Activated CD4-positive, alpha-beta memory T cell treated with anti-CD3 and anti-CD28 coated beads for 36 hours (primary cell): ENCODE results near the gene MAGEA1. TPM values are rescaled to one million over a fixed set of nuclear protein-coding genes. Genes with fewer than 3 reads are reported as not detected.
A peak's percentile ranks its signal among the peaks of the same experiment; 100 is the strongest.

Experiments
- CTCF ChIA-PET: fragments of 350-600 bp; sonication (Branson Sonifier 250); formaldehyde crosslinking; loops from one replicate; lab custom pipeline; 2021; ENCODE audit warnings: antibody characterized with exemption, inconsistent platforms; lab: Charles Lee
- POLR2A ChIA-PET: fragments of 350-600 bp; sonication (Branson Sonifier 250); formaldehyde crosslinking; loops from one replicate; lab custom pipeline; 2021; ENCODE audit warnings: antibody characterized with exemption; lab: Charles Lee
- DNase-seq: peaks from one replicate; pipeline ENCODE4 v3.0.0-alpha.2; 2020
- H3K27ac Mint-ChIP-seq: one replicate; pipeline ENCODE4 v1.8.0; 2021; ENCODE audit warnings: mixed read lengths
- H3K27me3 Mint-ChIP-seq: one replicate; pipeline ENCODE4 v1.8.0; 2021; ENCODE audit warnings: mixed read lengths
- H3K36me3 Mint-ChIP-seq: one replicate; pipeline ENCODE4 v1.8.0; 2021; ENCODE audit warnings: mixed read lengths
- H3K4me1 Mint-ChIP-seq: one replicate; pipeline ENCODE4 v1.8.0; 2021; ENCODE audit warnings: low read depth, mixed read lengths
- H3K4me3 Mint-ChIP-seq: one replicate; pipeline ENCODE4 v1.8.0; 2021; ENCODE audit warnings: mild to moderate bottlenecking, mixed read lengths
- H3K9me3 Mint-ChIP-seq: one replicate; pipeline ENCODE4 v1.8.0; 2021; ENCODE audit warnings: mixed read lengths
- intact Hi-C: fragments of 100-400 bp; cut with micrococcal nuclease; formaldehyde crosslinking; loops from one replicate; pipeline ENCODE4 v1.15.1; 2023
- total RNA-seq, 2 experiments: library from RNA; stranded (reverse); gene quantifications; one replicate each; pipeline ENCODE4 v1.2.3, GENCODE V29; 2021

Gene MAGEA1
- total RNA-seq, 2 experiments from 2014 or later: not detected

- Mint-ChIP-seq H3K4me1 (no peaks in the 10 kb centered on the region), H3K4me3 (no peak overlapping the region), H3K27me3 (peaks cover 13% of the 10 kb centered on the region), H3K36me3 (no peaks in the 10 kb centered on the region), H3K9me3 (peaks cover 6% of the 10 kb centered on the region), H3K27ac (no peak overlapping the region)
- DNase-seq: no peak
- ChIA-PET POLR2A (no interaction called here), CTCF (no interaction called here)
- intact Hi-C loops: no loop called here
Observed at GRCh38 chrX:153206425-153207046, 27.5 kb downstream of the MAGEA1 start.

- intact Hi-C loops: no loop called here
- ChIA-PET POLR2A (no interaction called here), CTCF (no interaction called here)
- Mint-ChIP-seq H3K4me3 (no peak overlapping the region), H3K27me3 (peaks cover 9% of the 10 kb centered on the region), H3K9me3 (peaks cover 7% of the 10 kb centered on the region), H3K36me3 (no peaks in the 10 kb centered on the region), H3K27ac (no peak overlapping the region), H3K4me1 (no peaks in the 10 kb centered on the region)
- no peak for DNase-seq
Observed at GRCh38 chrX:153209347-153209746, 30.3 kb downstream of the MAGEA1 start.

DNA sequence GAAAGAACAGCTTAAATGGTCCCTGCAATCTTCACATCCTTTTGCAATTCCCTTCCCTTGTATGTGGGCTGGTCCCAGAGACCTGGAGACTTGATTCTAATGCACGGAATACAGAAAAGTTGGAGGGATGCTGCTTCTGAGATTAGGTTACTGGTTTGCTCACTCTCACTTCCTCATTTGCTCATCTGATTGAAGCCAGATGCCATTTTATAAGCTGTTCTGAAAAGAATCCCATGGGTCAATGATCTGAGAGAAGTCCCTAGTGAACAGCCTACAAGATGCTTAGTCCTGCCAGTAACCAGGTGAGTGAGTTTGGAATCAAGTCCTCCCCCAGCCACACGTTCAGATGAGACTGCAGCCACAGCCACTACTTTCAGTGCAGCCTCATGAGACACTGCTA lies 35.9 kb downstream of the MAGEA1 start:
- ChIA-PET POLR2A (no interaction called here), CTCF (interaction anchor here (0.6 kb wide), 1 partner anchor 314 kb away, joined by 6 read pairs; no protein-coding TSS in a partner anchor)
- H3K27me3 Mint-ChIP-seq: peaks cover 6% of the 10 kb centered on the region
- no peaks in the 10 kb centered on the region for H3K4me1 Mint-ChIP-seq
- intact Hi-C loops: no loop called here
- H3K36me3 Mint-ChIP-seq: no peaks in the 10 kb centered on the region
- H3K9me3 Mint-ChIP-seq: peaks cover 7% of the 10 kb centered on the region
- no peak overlapping the region for H3K4me3 Mint-ChIP-seq
- no peak for DNase-seq
- no peak overlapping the region for H3K27ac Mint-ChIP-seq

DNA sequence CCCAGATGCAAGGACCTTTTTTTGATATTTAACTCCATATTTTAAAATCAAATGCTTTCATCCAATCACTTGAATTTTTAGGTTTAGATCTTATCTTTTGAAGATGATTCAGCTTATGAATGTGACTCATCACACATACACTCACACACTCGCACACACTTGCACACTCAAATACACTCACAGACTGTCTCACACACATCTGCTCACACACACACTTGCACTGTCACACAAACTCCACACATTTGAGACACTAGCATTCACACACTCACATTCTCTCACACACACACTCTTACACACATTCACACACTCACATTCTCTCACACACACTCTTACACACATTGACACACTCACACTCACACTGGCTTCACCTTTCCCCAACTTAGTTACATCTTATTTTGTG lies 37.8 kb downstream of the MAGEA1 start:
- no peak overlapping the region for H3K4me3 Mint-ChIP-seq
- no peaks in the 10 kb centered on the region for H3K36me3 Mint-ChIP-seq
- no peaks in the 10 kb centered on the region for H3K9me3 Mint-ChIP-seq
- ChIA-PET CTCF (no interaction called here), POLR2A (no interaction called here)
- no peak for DNase-seq
- peaks cover 4% of the 10 kb centered on the region for H3K27me3 Mint-ChIP-seq
- H3K27ac Mint-ChIP-seq: no peak overlapping the region
- H3K4me1 Mint-ChIP-seq: no peaks in the 10 kb centered on the region
- intact Hi-C loops: no loop called here

GRCh38 chrX:153225438-153226098 lies 46.5 kb downstream of the MAGEA1 start:
- no peak for DNase-seq
- ChIA-PET POLR2A (no interaction called here), CTCF (no interaction called here)
- H3K4me1 Mint-ChIP-seq: peaks cover 5% of the 10 kb centered on the region
- H3K36me3 Mint-ChIP-seq: no peaks in the 10 kb centered on the region
- H3K27me3 Mint-ChIP-seq: peaks cover 7% of the 10 kb centered on the region
- no peaks in the 10 kb centered on the region for H3K9me3 Mint-ChIP-seq
- intact Hi-C loops: no loop called here
- no peak overlapping the region for H3K27ac Mint-ChIP-seq
- no peak overlapping the region for H3K4me3 Mint-ChIP-seq

DNA sequence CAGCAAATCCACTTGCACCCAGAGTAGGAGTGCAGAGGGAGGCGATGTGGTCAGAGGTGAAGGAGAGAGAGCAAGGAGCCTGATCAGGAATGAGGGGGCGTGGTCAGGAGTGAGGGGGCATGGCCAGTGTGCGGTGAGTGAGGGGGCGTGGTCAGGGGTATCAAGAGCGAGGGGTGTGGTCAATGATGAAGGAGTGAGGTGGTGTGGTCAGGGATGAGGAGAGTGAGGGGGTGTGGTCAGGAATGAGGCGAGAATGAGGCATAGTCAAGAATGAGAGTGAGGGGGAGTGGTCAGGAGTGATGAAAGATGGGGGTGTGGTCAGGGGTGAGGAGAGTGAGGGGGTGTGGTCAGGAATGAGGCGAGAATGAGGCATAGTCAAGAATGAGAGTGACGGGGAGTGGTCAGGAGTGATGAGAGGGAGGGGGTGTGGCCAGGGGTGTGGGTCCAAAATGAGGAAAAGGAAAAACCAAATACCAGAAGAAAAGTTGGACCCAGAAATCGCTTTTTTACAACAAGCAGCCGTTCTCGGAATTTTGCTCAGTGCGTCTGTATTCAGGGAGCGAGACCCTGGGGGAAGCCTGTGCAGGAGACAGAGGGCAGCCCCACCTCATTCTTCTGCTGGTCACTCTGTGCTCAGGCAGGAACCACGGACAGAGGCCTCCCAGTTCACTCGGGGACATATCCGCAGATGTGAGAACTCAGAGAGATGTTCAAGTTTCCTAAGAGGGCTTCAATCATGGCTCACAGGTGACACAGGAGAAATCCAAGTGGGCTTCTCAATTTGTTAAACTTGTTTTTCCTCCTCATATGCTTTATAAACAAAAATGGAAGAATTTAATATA lies 47.5 kb downstream of the MAGEA1 start:
- H3K27me3 Mint-ChIP-seq: peaks cover 7% of the 10 kb centered on the region
- no peaks in the 10 kb centered on the region for H3K9me3 Mint-ChIP-seq
- intact Hi-C loops: no loop called here
- H3K36me3 Mint-ChIP-seq: no peaks in the 10 kb centered on the region
- peak; percentile 24 for DNase-seq
- no peak overlapping the region for H3K27ac Mint-ChIP-seq
- ChIA-PET POLR2A (no interaction called here), CTCF (no interaction called here)
- no peak overlapping the region for H3K4me3 Mint-ChIP-seq
- H3K4me1 Mint-ChIP-seq: peaks cover 5% of the 10 kb centered on the region

Other genes starting within 250 kb of the MAGEA1 start
- gene PNMA5, start 185.2 kb upstream of the MAGEA1 start, total RNA-seq: under 1 TPM in 1 of 2 experiments, not detected in 1; 0.10 TPM
- 1 to 10 TPM; 1.2 to 1.4 TPM for gene PNMA3, start 122.8 kb upstream of the MAGEA1 start, total RNA-seq
- gene PNMA6A, start 106.8 kb upstream of the MAGEA1 start, total RNA-seq: under 1 TPM; 0.50 to 0.56 TPM
- not detected for gene PNMA6F, start 142.5 kb downstream of the MAGEA1 start, total RNA-seq
- gene ZNF275, start 154.9 kb downstream of the MAGEA1 start, total RNA-seq: 10 to 100 TPM; 11.3 to 11.5 TPM
- gene PNMA6E, start 222.1 kb downstream of the MAGEA1 start, total RNA-seq: not detected
- 1 to 10 TPM; 1.5 to 1.6 TPM for gene ZFP92, start 232.2 kb downstream of the MAGEA1 start, total RNA-seq